A549 (cell line): ENCODE measurements around the gene NBEAL2.

ENCODE experiments used
- FOSB ChIP-seq: fragments of 250-450 bp; sonication (Bioruptor Pico); IDR thresholded peaks from 2 replicates; pipeline ENCODE4 v1.5.0; 2020; ENCODE audit warnings: mild to moderate bottlenecking, moderate library complexity
- POLR2A ChIP-seq: IDR thresholded peaks from 2 replicates; pipeline ENCODE4 v1.6.1; 2012; ENCODE audit warnings: mild to moderate bottlenecking, low read length
- POLR2AphosphoS2 ChIP-seq: conservative IDR thresholded peaks from 2 replicates; pipeline ENCODE4 v1.6.1; 2012; ENCODE audit warnings: low read length, improper control_type of control experiment, inconsistent platforms
- TF ChIP-seq, protein P1 (sequence below): fragments of 200-600 bp; sonication (generic); IDR thresholded peaks from 2 replicates; pipeline ENCODE4 v1.6.1; 2016; ENCODE audit warnings: antibody characterized with exemption, mild to moderate bottlenecking, moderate library complexity
- TF ChIP-seq, protein P2 (sequence below): fragments of 250-450 bp; sonication (Bioruptor Pico); IDR thresholded peaks from 2 replicates; pipeline ENCODE4 v1.5.0; 2021; ENCODE audit warnings: mild to moderate bottlenecking, moderate library complexity, borderline replicate concordance

DNA sequence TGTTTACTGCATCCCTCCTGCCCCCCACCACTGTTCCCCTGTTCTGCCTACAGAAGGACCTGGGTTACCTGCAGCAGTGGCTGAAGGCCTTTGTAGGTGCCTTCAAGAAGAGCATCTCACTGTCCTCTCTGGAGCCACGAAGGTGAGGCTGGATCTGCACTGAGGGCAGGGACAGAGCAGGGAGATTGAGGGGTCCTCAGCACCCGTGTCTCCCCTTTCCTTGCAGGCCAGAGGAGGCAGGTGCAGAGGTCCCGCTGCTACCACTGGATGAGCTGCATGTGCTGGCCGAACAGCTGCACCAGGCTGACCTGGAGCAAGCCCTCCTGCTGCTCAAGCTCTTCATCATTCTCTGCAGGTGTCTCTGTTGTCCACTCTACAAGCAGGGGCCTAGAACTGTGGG is 9.2 kb downstream of the NBEAL2 start:
- TF ChIP-seq, protein P1, sequence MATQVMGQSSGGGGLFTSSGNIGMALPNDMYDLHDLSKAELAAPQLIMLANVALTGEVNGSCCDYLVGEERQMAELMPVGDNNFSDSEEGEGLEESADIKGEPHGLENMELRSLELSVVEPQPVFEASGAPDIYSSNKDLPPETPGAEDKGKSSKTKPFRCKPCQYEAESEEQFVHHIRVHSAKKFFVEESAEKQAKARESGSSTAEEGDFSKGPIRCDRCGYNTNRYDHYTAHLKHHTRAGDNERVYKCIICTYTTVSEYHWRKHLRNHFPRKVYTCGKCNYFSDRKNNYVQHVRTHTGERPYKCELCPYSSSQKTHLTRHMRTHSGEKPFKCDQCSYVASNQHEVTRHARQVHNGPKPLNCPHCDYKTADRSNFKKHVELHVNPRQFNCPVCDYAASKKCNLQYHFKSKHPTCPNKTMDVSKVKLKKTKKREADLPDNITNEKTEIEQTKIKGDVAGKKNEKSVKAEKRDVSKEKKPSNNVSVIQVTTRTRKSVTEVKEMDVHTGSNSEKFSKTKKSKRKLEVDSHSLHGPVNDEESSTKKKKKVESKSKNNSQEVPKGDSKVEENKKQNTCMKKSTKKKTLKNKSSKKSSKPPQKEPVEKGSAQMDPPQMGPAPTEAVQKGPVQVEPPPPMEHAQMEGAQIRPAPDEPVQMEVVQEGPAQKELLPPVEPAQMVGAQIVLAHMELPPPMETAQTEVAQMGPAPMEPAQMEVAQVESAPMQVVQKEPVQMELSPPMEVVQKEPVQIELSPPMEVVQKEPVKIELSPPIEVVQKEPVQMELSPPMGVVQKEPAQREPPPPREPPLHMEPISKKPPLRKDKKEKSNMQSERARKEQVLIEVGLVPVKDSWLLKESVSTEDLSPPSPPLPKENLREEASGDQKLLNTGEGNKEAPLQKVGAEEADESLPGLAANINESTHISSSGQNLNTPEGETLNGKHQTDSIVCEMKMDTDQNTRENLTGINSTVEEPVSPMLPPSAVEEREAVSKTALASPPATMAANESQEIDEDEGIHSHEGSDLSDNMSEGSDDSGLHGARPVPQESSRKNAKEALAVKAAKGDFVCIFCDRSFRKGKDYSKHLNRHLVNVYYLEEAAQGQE, result no peak
- TF ChIP-seq, protein P2, sequence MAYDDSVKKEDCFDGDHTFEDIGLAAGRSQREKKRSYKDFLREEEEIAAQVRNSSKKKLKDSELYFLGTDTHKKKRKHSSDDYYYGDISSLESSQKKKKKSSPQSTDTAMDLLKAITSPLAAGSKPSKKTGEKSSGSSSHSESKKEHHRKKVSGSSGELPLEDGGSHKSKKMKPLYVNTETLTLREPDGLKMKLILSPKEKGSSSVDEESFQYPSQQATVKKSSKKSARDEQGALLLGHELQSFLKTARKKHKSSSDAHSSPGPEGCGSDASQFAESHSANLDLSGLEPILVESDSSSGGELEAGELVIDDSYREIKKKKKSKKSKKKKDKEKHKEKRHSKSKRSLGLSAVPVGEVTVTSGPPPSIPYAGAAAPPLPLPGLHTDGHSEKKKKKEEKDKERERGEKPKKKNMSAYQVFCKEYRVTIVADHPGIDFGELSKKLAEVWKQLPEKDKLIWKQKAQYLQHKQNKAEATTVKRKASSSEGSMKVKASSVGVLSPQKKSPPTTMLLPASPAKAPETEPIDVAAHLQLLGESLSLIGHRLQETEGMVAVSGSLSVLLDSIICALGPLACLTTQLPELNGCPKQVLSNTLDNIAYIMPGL (CRISPR knock-in tag), result no peak
- no peak for TF ChIP-seq POLR2AphosphoS2
- TF ChIP-seq FOSB (CRISPR knock-in tag), result no peak
- no peak for TF ChIP-seq POLR2A
